Activated gamma-delta T cell treated with Interleukin-2 at 50 U/mL for 16 hours (primary cell): ENCODE data around the gene TLR7.

ENCODE experiments used
- DNase-seq: peaks from one replicate; pipeline ENCODE4 v3.0.0-alpha.2; 2020

Gene TLR7

DNA sequence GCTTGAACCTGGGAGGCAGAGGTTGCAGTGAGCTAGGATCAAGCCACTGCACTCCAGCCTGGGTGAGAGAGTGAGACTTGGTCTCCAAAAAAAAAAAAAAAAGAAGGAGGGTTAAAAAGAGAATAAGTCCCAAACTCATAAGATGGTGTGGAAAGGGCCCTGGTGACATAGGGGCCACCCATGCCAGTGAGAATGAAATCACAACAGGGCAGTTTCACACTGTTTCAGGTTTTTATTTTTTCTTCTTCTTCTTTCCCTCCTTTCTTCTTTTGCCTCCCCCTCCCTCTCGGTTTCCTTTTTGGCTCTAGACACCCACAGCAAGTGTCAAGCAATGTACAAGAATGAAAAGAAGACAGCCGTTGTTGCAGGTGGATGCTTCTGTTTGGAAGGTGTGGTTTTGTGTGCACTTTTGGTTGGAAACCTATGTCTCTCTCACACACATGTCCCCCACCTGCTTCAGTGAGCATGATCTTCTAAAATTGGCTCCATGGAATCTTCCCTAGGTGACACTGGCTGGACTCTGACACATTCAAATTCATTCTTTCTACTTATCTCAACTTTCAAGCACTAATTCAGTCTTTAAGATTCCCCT is 25.1 kb downstream of the TLR7 start:
- DNase-seq: no peak

DNA sequence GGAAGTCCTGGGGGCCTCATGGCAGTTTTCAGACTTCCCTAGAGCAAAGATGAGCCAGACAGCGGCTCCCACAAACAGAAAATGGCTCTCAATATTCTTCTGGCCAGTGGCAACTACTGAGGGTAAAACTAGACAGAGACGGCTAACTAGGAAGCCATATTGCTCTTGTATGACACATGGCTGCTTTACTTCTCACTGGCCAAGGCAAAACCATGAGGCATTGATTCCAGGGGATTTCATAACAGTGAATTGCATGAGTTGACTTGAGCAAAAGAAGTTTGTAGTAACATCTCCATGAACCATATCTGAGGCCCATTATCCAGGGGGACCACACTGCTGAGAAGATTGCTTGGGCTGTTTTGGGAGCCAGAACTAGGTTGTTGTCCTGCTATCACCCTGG is 25.8 kb downstream of the TLR7 start:
- no peak for DNase-seq

DNA sequence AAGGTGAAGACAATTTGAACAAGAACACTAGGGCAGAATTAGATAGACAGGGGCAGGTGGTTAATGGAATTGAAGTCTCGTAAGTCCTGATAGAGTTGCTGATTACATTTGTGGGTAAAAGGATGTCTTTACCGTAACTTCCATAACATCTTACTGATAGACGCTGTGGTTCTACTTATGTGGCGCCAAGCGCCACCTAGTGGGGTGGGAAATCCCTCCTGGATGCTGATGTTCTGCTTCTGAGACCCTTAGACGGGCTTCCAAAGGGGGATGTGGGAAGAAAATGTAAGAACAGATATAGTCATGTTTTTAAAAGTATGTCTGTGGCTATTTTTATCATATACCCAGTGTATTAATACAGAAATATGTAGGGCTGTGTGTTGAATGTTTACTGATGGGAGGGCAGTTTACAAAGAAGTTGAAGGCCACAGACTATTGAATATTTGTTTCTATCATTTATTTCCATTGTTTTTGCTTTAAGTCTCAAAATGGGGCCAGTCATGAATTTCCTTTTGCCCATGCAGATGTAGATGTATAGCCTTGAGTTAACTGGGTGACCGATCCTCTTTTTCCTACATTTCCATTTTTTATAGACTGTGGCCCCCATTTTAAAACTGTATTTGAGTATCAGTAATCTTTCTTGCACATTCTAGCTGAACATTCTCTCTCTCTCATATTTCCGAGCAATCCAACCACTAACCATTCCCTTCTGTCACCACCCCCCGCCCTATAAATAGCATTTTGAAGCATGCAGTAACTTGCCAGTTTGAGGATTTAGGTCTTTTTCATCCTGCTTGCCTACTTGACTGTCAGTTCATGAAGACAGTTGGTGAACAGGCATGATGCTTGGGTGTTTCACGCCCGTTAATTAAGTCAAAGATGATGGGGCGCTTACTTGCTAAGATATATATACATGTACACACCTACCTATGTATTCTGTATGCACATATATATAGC is 27.5 kb downstream of the TLR7 start:
- peak; percentile 27 for DNase-seq

DNA sequence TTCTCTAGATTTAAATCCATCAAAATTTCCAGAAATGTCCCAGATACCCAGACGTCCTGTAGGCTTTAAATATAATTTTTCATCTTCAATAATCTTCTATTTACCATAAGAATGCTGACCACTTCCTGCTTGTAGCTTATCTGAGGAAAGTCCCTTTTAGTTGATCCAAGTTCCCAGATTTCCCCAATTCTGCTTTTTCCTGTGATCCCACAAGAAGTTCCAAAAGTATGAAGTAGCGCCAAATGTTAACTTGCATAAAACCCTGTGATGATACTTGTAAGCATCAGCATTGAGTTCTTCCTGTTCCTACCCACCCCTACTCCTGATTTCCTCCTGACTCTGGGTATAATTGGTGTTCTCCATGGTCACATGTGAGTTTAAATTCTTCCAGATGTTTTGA is 29.0 kb downstream of the TLR7 start:
- DNase-seq: no peak

DNA sequence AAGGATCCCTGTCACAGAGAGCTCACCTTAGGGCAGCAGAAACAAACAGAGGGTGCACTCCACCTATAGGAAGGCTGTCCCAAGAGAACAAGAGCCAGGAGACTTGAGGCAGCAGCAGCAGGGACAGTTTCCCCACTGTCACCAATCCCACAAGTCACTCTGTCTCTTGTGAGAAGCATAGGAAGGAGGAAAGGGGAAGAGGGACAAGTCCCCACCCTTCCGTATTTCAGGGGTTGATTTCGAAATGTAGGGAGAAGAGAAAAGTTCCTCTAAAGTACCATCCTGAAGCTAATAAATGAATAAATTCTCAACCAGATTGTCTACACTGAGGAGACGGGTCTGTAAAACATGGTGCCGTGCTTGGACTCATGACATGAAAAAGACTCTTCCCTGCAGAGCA is 30.1 kb downstream of the TLR7 start:
- no peak for DNase-seq

DNA sequence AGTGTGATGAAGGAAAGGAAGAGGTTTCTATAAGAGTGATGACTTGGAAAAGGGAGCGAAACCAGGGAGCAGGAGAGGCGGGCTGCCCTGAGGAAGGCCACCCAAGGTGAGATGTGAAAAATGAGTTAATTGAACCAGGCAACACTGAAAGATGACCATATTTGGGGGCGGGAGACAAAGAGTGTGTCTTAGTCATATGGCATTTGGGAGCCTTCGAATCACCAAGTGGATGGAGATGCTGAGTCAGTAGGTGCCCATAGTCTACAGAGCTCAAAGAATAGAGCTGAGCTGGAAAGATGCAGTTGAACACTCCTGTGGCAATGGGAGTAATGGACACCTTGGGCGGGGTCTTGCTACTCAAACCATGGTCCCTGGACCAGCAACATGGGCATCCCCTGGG is 31.2 kb downstream of the TLR7 start:
- no peak for DNase-seq

DNA sequence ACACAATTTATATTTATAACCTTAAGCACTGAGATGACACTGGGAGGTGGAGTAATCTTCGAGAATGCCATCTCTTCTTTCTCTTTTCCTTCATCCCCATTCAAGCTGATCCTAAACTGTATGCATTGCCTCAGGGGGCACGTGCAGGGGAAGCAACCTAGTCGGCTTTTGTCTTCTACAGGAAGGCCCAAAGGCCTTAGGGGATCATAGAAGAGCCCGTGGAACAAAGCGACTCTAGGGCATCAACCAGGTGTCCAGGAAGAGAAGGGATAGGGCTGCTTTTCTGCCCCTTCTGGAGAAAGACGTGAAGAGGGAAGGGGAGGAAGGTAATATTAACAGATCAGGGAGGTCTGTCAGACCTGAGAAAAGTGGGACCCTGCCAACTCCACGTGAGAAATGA is 32.6 kb downstream of the TLR7 start:
- no peak for DNase-seq

DNA sequence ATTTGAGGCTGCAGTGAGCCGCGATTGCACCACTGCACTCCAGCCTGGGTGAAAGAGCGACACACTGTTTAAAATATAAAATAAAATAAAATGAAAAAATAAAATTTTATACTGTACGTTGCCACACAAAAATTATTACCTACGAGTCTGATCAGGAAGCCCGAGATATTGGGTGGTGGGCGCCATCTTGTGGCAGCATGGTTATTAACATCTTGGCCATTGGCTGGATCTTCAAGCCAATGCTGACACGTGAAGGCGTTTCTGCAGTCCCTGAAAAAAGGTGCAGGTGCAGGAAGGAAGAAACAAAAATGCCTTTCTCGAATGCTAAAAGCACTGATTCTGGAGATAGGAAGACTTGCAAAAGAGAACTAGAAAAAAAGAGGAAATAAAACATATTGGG is 34.6 kb downstream of the TLR7 start:
- DNase-seq: peak; percentile 65

DNA sequence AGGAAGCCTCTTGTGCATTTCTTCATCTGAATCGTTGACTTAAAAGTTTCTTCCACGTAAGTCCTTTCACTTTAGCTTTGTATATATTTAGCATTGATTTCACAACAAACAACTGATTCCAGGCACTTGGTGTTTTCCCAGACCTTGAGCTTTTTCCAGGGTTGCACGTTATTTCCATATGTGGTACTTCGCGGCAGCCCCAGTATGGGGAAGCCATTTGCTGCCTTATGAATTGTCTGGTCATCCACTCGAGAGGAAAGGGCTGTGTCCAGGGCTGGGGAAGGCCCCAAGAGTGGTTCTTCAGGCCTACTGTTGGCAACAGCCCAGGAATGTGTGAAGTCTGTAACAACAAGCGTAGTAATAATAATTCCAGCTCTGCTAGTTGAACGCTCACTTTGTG is 36.8 kb downstream of the TLR7 start:
- no peak for DNase-seq

DNA sequence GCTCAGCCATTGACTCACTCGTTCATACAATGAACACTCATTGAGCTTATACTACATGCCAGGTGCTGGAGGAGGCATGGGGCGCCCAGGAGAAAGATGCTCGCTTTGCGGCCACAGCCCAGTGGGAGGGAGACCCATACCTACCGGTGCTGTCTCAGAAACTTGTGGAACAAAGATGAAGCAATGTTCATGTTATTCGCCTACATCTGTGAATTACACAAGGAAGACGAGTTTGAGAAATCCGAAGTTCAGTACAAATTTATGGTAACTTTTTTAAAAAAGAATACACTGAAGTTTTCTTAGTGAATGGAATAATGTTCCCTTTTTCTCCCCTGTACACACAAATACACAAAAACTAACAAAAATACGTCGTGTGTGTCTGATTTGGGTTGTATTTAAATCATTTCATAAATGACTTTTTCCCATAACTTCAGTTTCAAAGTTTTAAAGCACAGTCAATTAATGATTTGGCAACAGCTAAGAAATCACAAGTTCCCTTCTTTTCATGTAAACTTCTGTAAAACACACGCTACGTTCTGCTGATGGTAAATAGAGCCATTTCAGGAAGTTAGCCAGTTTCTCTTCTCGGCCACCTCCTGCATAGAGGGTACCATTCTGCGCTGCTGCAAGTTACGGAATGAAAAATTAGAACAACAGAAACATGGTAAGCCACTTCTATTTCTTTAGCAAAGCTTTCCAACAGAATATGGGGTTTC is 39.3 kb downstream of the TLR7 start, which contains the start of gene TLR8:
Gene TLR8, plus strand, starts transcription at position 575 of the 716 bp plus-strand sequence. Its CDS starts 87 bp downstream, at position 662.
- no peak for DNase-seq

DNA sequence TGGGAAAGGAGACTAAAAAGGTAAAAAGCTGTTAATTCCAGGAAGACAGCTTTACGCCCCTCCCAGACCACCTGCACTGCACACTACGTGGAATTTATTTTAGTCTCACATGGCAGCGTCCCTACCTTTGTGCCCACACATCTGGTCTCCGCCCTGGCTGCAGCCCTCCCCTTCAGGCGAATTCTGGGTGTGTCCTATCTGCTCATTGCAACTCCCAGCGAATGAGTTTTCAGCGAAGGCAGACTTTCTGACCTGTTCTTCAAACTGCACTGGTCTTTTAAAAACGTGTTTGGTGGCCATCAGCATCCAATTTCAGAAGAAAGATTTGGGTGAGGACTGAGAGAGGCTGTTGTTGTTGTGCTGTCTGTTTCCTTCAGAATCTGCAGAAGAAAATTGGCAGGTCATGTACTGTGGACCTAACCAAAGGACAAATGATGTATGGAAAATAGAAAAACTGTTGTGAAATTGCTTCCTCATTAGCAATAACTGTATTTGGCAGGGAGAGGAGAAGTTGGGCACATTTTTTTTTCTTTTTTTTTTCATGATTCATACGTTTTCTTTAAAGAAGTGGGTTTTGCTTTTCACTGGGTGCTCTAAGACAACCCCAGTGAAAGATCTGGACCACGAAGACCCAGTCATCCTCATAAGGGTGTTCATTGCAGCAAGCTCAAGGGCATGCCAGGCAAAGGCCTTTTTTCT is 43.7 kb downstream of the TLR7 start:
- DNase-seq: no peak

DNA sequence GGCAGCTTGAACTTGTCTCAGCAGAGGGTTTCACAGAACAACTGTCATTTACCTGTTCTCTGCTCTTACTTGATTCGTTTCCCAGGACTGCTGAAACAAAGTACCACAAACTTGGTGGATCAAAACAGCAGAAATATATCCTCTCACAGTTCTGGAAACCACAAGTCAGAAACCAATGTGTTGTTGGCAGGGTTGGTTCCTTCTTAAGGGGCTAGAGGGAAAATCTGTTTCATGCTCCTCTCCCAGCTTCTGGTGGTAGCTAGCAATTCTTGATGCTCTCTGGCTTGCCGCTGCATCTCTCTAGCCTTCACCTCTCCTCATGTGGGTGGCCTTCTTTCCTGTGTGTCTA is 44.2 kb downstream of the TLR7 start:
- DNase-seq: no peak

DNA sequence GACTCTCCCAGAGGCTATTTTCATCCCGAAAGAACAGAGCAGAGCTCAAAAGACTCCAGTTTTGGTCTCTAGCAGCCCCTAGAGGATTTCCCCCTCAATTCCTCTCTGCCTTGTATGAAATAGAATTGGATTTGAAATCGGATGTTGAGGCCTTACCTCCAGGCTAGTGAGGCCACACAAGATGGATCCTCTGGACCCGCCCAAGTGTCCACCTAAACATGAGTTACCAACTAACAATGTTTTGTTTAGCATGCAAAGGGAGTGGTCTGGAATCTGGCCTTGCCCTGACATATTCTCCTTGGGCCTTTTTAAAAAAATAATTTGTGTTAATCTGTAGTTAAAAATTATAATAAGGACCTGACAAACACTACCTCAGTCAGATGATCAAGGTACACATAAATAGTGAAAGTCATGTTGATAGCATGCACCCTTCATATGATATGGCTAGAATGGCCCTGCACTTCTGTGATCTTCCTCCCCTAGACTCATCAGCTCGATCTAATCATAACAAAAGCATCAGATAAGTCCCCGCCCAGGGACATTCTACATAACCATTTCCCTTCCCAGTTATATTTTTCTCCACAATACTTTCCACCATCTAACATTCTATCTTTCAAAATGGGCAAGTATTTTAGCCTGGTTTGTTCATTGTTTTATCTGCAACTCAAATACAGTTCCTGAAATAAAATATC is 46.1 kb downstream of the TLR7 start:
- DNase-seq: no peak

DNA sequence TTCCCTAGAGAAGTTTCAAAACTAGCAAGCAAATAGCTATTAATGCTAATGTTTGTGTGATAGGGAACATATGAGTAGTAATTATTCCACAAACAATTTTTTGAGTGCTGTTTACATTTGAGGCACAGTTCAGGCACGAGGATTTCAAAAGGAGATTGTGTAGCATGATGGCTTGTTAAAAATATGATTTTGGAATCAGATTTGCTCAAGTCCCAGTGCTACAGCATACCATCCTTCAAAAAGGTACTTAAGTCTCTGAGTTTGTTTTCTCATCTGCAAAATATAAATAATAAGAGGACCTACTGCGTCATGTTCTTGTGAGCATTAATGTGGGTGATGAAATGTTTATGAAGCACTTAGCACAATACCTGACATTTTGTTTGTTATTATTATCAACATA is 50.9 kb downstream of the TLR7 start:
- no peak for DNase-seq

DNA sequence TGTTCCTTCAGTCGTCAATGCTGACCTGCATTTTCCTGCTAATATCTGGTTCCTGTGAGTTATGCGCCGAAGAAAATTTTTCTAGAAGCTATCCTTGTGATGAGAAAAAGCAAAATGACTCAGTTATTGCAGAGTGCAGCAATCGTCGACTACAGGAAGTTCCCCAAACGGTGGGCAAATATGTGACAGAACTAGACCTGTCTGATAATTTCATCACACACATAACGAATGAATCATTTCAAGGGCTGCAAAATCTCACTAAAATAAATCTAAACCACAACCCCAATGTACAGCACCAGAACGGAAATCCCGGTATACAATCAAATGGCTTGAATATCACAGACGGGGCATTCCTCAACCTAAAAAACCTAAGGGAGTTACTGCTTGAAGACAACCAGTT is 52.2 kb downstream of the TLR7 start:
- DNase-seq: no peak

DNA sequence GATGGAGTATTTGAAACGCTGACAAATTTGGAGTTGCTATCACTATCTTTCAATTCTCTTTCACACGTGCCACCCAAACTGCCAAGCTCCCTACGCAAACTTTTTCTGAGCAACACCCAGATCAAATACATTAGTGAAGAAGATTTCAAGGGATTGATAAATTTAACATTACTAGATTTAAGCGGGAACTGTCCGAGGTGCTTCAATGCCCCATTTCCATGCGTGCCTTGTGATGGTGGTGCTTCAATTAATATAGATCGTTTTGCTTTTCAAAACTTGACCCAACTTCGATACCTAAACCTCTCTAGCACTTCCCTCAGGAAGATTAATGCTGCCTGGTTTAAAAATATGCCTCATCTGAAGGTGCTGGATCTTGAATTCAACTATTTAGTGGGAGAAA is 52.7 kb downstream of the TLR7 start:
- DNase-seq: no peak

DNA sequence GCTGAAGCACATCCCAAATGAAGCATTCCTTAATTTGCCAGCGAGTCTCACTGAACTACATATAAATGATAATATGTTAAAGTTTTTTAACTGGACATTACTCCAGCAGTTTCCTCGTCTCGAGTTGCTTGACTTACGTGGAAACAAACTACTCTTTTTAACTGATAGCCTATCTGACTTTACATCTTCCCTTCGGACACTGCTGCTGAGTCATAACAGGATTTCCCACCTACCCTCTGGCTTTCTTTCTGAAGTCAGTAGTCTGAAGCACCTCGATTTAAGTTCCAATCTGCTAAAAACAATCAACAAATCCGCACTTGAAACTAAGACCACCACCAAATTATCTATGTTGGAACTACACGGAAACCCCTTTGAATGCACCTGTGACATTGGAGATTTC is 54.1 kb downstream of the TLR7 start:
- no peak for DNase-seq

DNA sequence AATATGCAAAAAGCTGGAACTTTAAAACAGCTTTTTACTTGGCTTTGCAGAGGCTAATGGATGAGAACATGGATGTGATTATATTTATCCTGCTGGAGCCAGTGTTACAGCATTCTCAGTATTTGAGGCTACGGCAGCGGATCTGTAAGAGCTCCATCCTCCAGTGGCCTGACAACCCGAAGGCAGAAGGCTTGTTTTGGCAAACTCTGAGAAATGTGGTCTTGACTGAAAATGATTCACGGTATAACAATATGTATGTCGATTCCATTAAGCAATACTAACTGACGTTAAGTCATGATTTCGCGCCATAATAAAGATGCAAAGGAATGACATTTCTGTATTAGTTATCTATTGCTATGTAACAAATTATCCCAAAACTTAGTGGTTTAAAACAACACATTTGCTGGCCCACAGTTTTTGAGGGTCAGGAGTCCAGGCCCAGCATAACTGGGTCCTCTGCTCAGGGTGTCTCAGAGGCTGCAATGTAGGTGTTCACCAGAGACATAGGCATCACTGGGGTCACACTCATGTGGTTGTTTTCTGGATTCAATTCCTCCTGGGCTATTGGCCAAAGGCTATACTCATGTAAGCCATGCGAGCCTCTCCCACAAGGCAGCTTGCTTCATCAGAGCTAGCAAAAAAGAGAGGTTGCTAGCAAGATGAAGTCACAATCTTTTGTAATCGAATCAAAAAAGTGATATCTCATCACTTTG is 55.2 kb downstream of the TLR7 start:
- no peak for DNase-seq

DNA sequence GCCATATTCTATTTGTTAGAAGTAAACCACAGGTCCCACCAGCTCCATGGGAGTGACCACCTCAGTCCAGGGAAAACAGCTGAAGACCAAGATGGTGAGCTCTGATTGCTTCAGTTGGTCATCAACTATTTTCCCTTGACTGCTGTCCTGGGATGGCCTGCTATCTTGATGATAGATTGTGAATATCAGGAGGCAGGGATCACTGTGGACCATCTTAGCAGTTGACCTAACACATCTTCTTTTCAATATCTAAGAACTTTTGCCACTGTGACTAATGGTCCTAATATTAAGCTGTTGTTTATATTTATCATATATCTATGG is 55.7 kb downstream of the TLR7 start:
- DNase-seq: no peak

DNA sequence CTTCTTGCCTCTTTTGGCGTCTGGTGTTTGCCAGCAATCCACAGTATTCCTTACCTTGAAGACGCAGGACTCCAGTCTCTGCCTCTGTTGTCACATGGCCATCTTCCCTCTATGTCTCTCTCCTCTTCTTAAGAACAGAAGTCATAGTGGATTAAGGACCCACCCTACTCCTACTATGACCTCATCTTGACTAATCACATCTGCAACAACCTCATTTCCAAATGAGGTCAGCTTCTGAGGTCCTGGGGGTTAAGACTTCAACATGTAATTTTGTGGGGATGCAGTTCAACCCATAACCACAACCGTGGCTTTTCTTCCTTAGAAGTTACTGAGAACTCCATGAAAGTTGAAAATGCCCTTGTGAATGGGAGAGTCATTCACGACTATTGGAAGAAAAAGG is 62.8 kb downstream of the TLR7 start:
- no peak for DNase-seq

DNA sequence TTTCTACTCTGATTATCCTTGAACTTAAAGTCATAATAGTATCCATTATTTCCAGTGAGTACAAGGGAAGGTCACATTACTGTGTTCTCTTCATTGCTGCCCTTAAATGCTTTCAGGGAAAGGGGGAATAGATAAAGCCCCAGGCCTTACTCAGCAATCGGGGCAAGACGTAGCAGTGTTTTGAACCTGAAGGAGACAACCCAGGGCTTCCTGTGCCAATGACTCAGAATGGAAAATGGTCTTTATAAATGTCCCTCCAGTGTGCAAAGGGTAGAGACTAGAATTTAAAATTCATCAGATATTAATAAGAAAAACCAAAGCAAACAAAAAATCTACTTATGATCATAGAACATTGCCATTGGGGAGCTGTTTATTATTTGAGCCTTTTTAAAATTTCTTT is 63.3 kb downstream of the TLR7 start:
- DNase-seq: no peak

DNA sequence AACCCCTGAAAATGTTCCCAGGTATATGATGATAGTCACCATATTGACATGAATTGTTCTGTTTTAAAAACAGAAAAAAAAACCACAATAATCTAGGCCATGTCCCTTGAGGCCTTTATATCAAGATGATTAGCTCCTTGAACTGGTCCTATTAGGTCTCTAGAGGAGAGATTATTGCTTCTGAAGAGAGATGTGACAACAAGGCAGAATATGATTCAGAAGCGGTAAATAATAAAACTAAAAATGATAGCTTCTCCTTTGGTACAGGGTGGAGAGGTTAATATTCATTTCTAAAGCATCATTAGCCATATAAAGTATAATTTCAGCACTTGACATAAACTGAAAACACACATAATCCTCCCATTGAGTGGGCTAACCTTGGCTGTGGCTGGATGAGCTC is 65.4 kb downstream of the TLR7 start:
- DNase-seq: no peak
